ENCODE data around the gene ATP6V0E1.

Gene ATP6V0E1

GRCh38 chr5:173078878-173079277, 95.3 kb downstream of the ATP6V0E1 start:
- no peak for DNase-seq (ENCODE audit: low read depth)
- no peak overlapping the region for H3K4me3 ChIP-seq (ENCODE audit: low read depth, low read length)
- TF ChIP-seq, protein P1, sequence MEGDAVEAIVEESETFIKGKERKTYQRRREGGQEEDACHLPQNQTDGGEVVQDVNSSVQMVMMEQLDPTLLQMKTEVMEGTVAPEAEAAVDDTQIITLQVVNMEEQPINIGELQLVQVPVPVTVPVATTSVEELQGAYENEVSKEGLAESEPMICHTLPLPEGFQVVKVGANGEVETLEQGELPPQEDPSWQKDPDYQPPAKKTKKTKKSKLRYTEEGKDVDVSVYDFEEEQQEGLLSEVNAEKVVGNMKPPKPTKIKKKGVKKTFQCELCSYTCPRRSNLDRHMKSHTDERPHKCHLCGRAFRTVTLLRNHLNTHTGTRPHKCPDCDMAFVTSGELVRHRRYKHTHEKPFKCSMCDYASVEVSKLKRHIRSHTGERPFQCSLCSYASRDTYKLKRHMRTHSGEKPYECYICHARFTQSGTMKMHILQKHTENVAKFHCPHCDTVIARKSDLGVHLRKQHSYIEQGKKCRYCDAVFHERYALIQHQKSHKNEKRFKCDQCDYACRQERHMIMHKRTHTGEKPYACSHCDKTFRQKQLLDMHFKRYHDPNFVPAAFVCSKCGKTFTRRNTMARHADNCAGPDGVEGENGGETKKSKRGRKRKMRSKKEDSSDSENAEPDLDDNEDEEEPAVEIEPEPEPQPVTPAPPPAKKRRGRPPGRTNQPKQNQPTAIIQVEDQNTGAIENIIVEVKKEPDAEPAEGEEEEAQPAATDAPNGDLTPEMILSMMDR (IDR thresholded peaks at IDR 0.05; ENCODE audit: control insufficient read depth, extremely low read depth, insufficient read depth) = no peak

Measured in LNCaP clone FGC (cell line).